KMS-11 (cell line): ENCODE results near the gene C2.
A peak's percentile ranks its signal among the peaks of the same experiment; 100 is the strongest.

Experiments
- H2AFZ ChIP-seq: fragments of 200-600 bp; sonication (generic); 2 replicates; pipeline ENCODE4 v1.6.1; 2016; ENCODE audit warnings: antibody characterized with exemption, mixed run types, low read depth
- H3K27ac ChIP-seq: fragments of 200-600 bp; sonication (generic); 2 replicates; pipeline ENCODE4 v1.6.1; 2016; ENCODE audit warnings: mild to moderate bottlenecking, mixed run types
- H3K27me3 ChIP-seq: fragments of 200-600 bp; sonication (generic); 2 replicates; pipeline ENCODE4 v1.6.1; 2017; ENCODE audit warnings: mild to moderate bottlenecking, low read depth, mixed run types, moderate library complexity; ENCODE audit not compliant: insufficient read depth
- H3K36me3 ChIP-seq: fragments of 200-600 bp; sonication (generic); 2 replicates; pipeline ENCODE4 v1.6.1; 2017; ENCODE audit warnings: mild to moderate bottlenecking, mixed run types; ENCODE audit not compliant: insufficient read depth
- H3K4me1 ChIP-seq: fragments of 200-600 bp; sonication (generic); 2 replicates; pipeline ENCODE4 v1.6.1; 2016; ENCODE audit warnings: mild to moderate bottlenecking, low read depth, mixed run types; ENCODE audit not compliant: poor library complexity, severe bottlenecking
- H3K4me2 ChIP-seq: fragments of 200-600 bp; sonication (generic); 2 replicates; pipeline ENCODE4 v1.7.0; 2016; ENCODE audit warnings: mild to moderate bottlenecking, mixed run types
- H3K4me3 ChIP-seq: fragments of 200-600 bp; sonication (generic); IDR thresholded peaks from 2 replicates; pipeline ENCODE4 v1.6.1; 2017; ENCODE audit warnings: low read depth, low read length, mixed read lengths; ENCODE audit not compliant: insufficient read depth
- H3K79me2 ChIP-seq: fragments of 200-600 bp; sonication (generic); 2 replicates; pipeline ENCODE4 v1.6.1; 2016; ENCODE audit warnings: low read depth, mixed run types; ENCODE audit not compliant: insufficient read depth
- H3K9ac ChIP-seq: fragments of 200-600 bp; sonication (generic); 2 replicates; pipeline ENCODE4 v1.6.1; 2016; ENCODE audit warnings: mild to moderate bottlenecking, mixed run types
- H4K20me1 ChIP-seq: fragments of 200-600 bp; sonication (generic); 2 replicates; pipeline ENCODE4 v1.6.1; 2016; ENCODE audit warnings: mild to moderate bottlenecking, mixed run types; ENCODE audit not compliant: insufficient read depth
- CTCF ChIP-seq: fragments of 200-600 bp; sonication (generic); conservative IDR thresholded peaks from 2 replicates; pipeline ENCODE4 v1.6.1; 2017; ENCODE audit warnings: low read depth, mild to moderate bottlenecking, antibody characterized with exemption, low read length, moderate library complexity, mixed read lengths

Gene C2

DNA sequence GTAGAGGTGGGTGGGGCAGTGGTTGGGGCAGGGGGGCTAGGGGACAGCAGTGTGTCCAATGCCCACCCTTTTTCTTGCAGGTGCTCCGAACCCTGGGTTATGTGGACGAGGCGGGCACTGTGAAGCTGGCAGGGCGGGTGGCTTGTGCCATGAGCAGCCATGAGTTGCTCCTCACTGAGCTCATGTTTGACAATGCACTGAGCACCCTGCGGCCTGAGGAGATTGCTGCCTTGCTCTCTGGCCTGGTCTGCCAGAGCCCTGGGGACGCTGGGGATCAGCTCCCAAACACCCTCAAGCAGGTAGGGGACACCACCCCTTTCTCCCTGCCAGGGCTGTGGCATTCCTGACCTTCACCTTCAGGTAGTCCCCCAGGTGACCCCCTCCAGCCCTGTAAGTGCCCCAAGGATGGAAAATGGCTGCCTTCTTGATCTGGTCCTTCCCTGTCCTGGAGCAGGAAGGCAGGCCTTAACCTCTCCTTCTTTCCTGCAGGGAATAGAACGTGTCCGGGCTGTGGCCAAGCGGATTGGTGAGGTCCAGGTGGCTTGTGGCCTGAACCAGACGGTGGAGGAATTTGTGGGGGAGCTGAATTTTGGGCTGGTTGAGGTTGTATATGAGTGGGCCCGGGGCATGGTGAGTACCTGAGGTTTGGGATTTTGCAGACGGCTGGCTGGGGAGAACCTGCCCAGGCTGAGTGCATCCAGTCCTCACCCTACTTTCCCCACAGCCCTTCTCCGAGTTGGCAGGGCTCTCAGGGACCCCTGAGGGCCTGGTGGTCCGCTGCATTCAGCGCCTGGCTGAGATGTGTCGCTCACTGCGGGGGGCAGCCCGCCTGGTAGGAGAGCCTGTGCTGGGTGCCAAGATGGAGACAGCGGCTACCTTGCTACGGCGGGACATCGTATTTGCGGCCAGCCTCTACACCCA lies 41.5 kb downstream of the C2 start:
- no peaks in the 10 kb centered on the region for H3K36me3 ChIP-seq

DNA sequence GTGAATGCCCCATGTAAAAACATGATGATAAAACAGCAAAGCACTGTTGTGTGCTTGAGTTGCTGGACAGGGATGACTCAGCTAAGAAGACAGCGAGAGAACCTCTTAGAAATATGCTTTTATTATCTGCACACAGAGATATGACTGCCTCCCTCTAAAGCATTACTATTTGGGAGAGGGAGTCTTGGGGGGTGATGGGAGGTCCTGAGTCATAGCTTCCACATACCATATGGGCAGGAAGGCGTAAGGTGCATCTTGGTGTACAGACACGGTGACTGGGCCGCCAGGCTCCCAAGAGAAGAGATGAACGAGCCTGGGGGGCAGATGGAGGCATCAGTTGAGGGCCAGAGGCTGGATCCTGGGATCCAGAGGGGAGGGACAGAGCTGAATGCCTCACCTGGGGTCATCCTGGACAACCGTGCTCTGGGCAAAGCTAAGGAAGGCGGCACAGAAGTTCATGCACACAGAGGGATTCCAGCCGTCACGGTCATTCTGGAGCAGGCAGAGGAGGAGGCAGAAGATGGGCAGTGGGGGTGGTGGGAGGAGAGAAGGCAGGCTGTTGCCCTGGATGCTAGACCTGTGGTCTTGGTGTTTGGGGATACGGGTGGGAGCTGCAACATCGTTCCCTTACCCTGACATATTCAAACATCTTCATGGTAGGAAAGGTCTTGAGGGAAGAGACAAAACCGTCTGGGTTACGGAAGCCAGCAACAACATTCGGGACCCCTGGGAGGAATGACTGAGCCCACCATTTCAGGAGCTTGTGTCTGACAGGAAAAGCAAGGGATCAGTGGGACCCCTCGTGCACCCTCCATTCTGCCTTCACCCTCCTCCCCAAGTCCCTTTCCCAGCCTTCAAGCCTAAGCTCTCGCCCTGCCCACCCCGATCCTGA lies 42.4 kb downstream of the C2 start:
- no peak overlapping the region for H3K9ac ChIP-seq
- H2AFZ ChIP-seq = no peak overlapping the region
- H3K27me3 ChIP-seq = no peaks in the 10 kb centered on the region
- H4K20me1 ChIP-seq = no peaks in the 10 kb centered on the region
- no peak for TF ChIP-seq CTCF
- peaks cover 11% of the 10 kb centered on the region for H3K4me1 ChIP-seq
- no peaks in the 10 kb centered on the region for H3K36me3 ChIP-seq
- H3K79me2 ChIP-seq = no peaks in the 10 kb centered on the region; the same call in 1 of the 2 replicates
- no peak overlapping the region for H3K4me3 ChIP-seq
- H3K27ac ChIP-seq = no peak overlapping the region
- 0 out of 2 replicates have a peak overlapping the region, but pooled peaks have one; percentile 89 for H3K4me2 ChIP-seq

More for the DNA sequence above, 41.5 kb downstream of the C2 start:
- Histone ChIP-seq H2AFZ (no peak overlapping the region), H3K9ac (no peak overlapping the region), H3K4me2 (no peak overlapping the region), H4K20me1 (no peaks in the 10 kb centered on the region), H3K4me3 (no peak overlapping the region), H3K79me2 (no peaks in the 10 kb centered on the region; the same call in 1 of the 2 replicates), H3K27me3 (no peaks in the 10 kb centered on the region), H3K4me1 (peaks cover 11% of the 10 kb centered on the region), H3K27ac (no peak overlapping the region)
- no peak for TF ChIP-seq CTCF

DNA sequence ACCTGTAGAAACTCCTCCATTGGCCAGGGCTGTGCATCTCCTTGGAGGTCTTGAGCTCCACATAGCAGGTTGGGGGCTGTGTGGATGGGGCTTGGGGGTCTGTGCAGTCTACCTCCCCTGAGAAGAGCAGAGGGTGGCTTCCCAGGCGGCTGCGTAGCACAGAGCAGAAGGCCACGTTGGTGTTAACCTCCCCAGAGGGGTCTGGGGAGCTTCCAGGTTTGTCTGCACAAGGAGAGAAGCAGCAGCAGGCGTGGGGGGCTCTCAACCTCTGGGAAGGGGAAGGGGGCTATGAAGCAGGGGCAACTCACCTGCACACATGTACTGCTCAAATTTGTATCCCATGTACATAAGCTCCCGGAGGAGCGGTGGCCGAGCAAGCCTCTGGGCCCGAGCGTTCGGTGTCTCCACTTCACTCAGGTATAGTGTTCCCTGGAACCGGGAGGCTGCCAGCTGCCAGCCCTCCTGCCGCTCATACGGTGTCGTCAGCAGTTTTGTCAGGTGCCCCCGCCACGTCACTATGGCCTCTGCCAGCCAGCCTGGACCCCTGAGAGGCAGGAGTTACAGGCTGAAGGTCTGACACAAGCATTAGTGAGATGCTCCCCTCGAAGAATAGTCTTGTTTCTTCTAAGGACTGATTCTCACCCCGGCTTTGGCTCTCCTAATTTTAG lies 43.2 kb downstream of the C2 start:
- Histone ChIP-seq H3K27ac (peak overlapping the region; percentile 87), H2AFZ (no peak overlapping the region), H3K4me2 (peak overlapping the region; percentile 89), H3K27me3 (no peaks in the 10 kb centered on the region), H3K9ac (peak overlapping the region; percentile 77), H3K36me3 (no peaks in the 10 kb centered on the region), H3K4me3 (no peak overlapping the region), H3K4me1 (peaks cover 11% of the 10 kb centered on the region), H4K20me1 (no peaks in the 10 kb centered on the region), H3K79me2 (no peaks in the 10 kb centered on the region; the same call in 1 of the 2 replicates)
- no peak for TF ChIP-seq CTCF
